Measurements from ENCODE around the gene HPSE2.

Gene HPSE2

DNA sequence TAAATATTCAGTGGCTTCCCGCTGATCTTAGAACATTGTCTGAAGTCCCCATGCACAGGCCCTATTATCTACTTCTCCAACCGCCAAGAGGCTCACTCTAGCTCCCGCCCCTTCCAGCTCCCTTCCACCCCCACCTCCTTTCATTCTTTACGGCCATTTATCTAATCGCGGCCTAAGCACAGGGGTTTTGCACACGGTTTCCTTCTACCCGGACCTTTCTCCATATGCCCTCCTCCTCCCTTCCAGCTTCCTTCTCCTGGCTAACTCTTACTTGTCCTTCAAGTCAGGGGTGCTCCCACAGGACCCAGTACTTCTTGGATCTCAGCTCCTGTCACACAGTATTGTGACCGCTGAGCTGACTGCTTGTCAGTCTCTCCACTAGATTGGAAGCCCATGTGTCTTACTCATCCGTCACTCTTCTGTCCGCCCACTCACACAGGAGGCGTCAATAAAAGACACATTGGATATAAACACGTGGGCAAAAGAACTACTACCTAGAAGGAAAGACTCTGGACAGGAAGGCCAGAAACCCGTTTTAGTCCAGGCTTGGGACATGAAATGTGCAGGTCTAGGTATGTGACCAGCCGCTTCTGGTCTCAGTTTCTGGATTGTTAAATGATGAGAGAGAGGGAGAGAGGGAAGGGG is 768.7 kb downstream of the HPSE2 start:
- no peaks in the 10 kb centered on the region for H3K36me3 ChIP-seq (ENCODE audit: control insufficient read depth, insufficient read depth, low read length)
- H3K4me1 ChIP-seq (ENCODE audit: control insufficient read depth, insufficient read depth, low read length) = peaks cover 19% of the 10 kb centered on the region; the same call in 1 of the 2 replicates
- H3K27me3 ChIP-seq (ENCODE audit: control insufficient read depth, insufficient read depth, low read length) = peaks cover 14% of the 10 kb centered on the region
- H3K4me3 ChIP-seq (ENCODE audit: low read depth, low read length) = no peak overlapping the region
- H3K9me3 ChIP-seq (ENCODE audit: control insufficient read depth, insufficient read depth, low read depth, low read length) = no peaks in the 10 kb centered on the region
- H3K27ac ChIP-seq (ENCODE audit: low read depth, low read length) = no peak overlapping the region
- no peak overlapping the region for H3K9ac ChIP-seq (ENCODE audit: low read length)

GRCh38 chr10:98465866-98466265 is 769.8 kb downstream of the HPSE2 start:
- Histone ChIP-seq H3K27ac (ENCODE audit: low read depth, low read length) (no peak overlapping the region), H3K9me3 (ENCODE audit: control insufficient read depth, insufficient read depth, low read depth, low read length) (no peaks in the 10 kb centered on the region), H3K36me3 (ENCODE audit: control insufficient read depth, insufficient read depth, low read length) (no peaks in the 10 kb centered on the region), H3K4me1 (ENCODE audit: control insufficient read depth, insufficient read depth, low read length) (peaks cover 12% of the 10 kb centered on the region; the same call in 1 of the 2 replicates), H3K4me3 (ENCODE audit: low read depth, low read length) (no peak overlapping the region), H3K9ac (ENCODE audit: low read length) (no peak overlapping the region), H3K27me3 (ENCODE audit: control insufficient read depth, insufficient read depth, low read length) (peaks cover 14% of the 10 kb centered on the region)

GRCh38 chr10:98463976-98464754 is 771.5 kb downstream of the HPSE2 start:
- H3K4me3 ChIP-seq (ENCODE audit: low read depth, low read length) = no peak overlapping the region
- H3K9me3 ChIP-seq (ENCODE audit: control insufficient read depth, insufficient read depth, low read depth, low read length) = no peaks in the 10 kb centered on the region
- no peak overlapping the region for H3K9ac ChIP-seq (ENCODE audit: low read length)
- H3K27ac ChIP-seq (ENCODE audit: low read depth, low read length) = no peak overlapping the region
- peaks cover 15% of the 10 kb centered on the region; the same call in 1 of the 2 replicates for H3K4me1 ChIP-seq (ENCODE audit: control insufficient read depth, insufficient read depth, low read length)
- H3K36me3 ChIP-seq (ENCODE audit: control insufficient read depth, insufficient read depth, low read length) = no peaks in the 10 kb centered on the region
- H3K27me3 ChIP-seq (ENCODE audit: control insufficient read depth, insufficient read depth, low read length) = peaks cover 13% of the 10 kb centered on the region

GRCh38 chr10:98463016-98463415 is 772.6 kb downstream of the HPSE2 start:
- Histone ChIP-seq H3K27me3 (ENCODE audit: control insufficient read depth, insufficient read depth, low read length) (peaks cover 2% of the 10 kb centered on the region), H3K9me3 (ENCODE audit: control insufficient read depth, insufficient read depth, low read depth, low read length) (no peaks in the 10 kb centered on the region), H3K36me3 (ENCODE audit: control insufficient read depth, insufficient read depth, low read length) (no peaks in the 10 kb centered on the region), H3K4me3 (ENCODE audit: low read depth, low read length) (no peak overlapping the region), H3K4me1 (ENCODE audit: control insufficient read depth, insufficient read depth, low read length) (peaks cover 13% of the 10 kb centered on the region; the same call in 1 of the 2 replicates), H3K9ac (ENCODE audit: low read length) (no peak overlapping the region), H3K27ac (ENCODE audit: low read depth, low read length) (no peak overlapping the region)

GRCh38 chr10:98461500-98461842 is 774.2 kb downstream of the HPSE2 start:
- no peaks in the 10 kb centered on the region for H3K9me3 ChIP-seq (ENCODE audit: control insufficient read depth, insufficient read depth, low read depth, low read length)
- no peak overlapping the region for H3K4me3 ChIP-seq (ENCODE audit: low read depth, low read length)
- peaks cover 17% of the 10 kb centered on the region for H3K4me1 ChIP-seq (ENCODE audit: control insufficient read depth, insufficient read depth, low read length)
- H3K36me3 ChIP-seq (ENCODE audit: control insufficient read depth, insufficient read depth, low read length) = no peaks in the 10 kb centered on the region
- H3K27ac ChIP-seq (ENCODE audit: low read depth, low read length) = no peak overlapping the region
- no peak overlapping the region for H3K9ac ChIP-seq (ENCODE audit: low read length)
- no peaks in the 10 kb centered on the region for H3K27me3 ChIP-seq (ENCODE audit: control insufficient read depth, insufficient read depth, low read length)

DNA sequence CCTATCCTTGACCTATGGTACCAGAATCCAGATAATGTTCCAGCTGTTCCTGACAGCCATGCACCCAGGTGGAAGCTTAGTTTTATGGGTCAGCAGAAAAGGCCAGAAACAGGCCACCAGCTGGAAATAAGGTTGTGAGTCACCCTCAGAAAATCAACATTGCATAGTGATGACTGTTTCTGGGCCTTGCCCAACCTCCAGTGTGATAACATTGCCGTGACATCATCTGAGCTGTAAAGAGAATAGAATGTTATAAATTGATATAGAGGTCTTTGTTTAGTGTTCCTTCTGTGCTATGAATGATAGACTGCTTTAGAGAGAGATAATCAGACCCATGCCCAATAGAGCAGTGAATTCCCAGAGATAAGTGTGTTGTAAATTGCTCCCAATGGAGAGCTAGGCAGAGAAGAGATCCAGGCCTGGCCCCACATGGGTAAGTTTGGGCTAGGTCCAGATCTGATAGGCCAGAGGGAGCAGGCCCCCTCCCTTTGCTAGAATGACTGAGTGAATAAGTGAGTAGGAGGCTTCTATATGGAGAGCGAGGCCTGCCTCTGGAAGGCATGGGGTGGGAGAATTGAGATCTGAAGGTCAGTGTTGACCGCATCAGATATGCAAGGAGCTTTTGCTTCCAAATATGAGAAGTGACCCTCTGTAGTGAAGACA is 774.7 kb downstream of the HPSE2 start:
- H3K4me1 ChIP-seq (ENCODE audit: control insufficient read depth, insufficient read depth, low read length) = peaks cover 22% of the 10 kb centered on the region
- H3K9me3 ChIP-seq (ENCODE audit: control insufficient read depth, insufficient read depth, low read depth, low read length) = no peaks in the 10 kb centered on the region
- no peaks in the 10 kb centered on the region for H3K27me3 ChIP-seq (ENCODE audit: control insufficient read depth, insufficient read depth, low read length)
- H3K36me3 ChIP-seq (ENCODE audit: control insufficient read depth, insufficient read depth, low read length) = no peaks in the 10 kb centered on the region
- H3K4me3 ChIP-seq (ENCODE audit: low read depth, low read length) = no peak overlapping the region
- H3K9ac ChIP-seq (ENCODE audit: low read length) = no peak overlapping the region
- H3K27ac ChIP-seq (ENCODE audit: low read depth, low read length) = no peak overlapping the region

- no peaks in the 10 kb centered on the region for H3K36me3 ChIP-seq (ENCODE audit: control insufficient read depth, insufficient read depth, low read length)
These were observed 776.6 kb downstream of the HPSE2 start for GRCh38 chr10:98458809-98459784.

GRCh38 chr10:98457721-98458120 is 777.9 kb downstream of the HPSE2 start:
- Histone ChIP-seq H3K4me3 (ENCODE audit: low read depth, low read length) (no peak overlapping the region), H3K27me3 (ENCODE audit: control insufficient read depth, insufficient read depth, low read length) (no peaks in the 10 kb centered on the region), H3K9ac (ENCODE audit: low read length) (no peak overlapping the region), H3K36me3 (ENCODE audit: control insufficient read depth, insufficient read depth, low read length) (no peaks in the 10 kb centered on the region), H3K9me3 (ENCODE audit: control insufficient read depth, insufficient read depth, low read depth, low read length) (no peaks in the 10 kb centered on the region), H3K27ac (ENCODE audit: low read depth, low read length) (no peak overlapping the region), H3K4me1 (ENCODE audit: control insufficient read depth, insufficient read depth, low read length) (peaks cover 33% of the 10 kb centered on the region)

More at GRCh38 chr10:98458809-98459784, 776.6 kb downstream of the HPSE2 start:
- Histone ChIP-seq H3K9ac (ENCODE audit: low read length) (no peak overlapping the region), H3K27ac (ENCODE audit: low read depth, low read length) (no peak overlapping the region), H3K9me3 (ENCODE audit: control insufficient read depth, insufficient read depth, low read depth, low read length) (no peaks in the 10 kb centered on the region), H3K4me3 (ENCODE audit: low read depth, low read length) (no peak overlapping the region), H3K27me3 (ENCODE audit: control insufficient read depth, insufficient read depth, low read length) (no peaks in the 10 kb centered on the region), H3K4me1 (ENCODE audit: control insufficient read depth, insufficient read depth, low read length) (peaks cover 33% of the 10 kb centered on the region)

GRCh38 chr10:98456686-98457482 is 778.8 kb downstream of the HPSE2 start:
- peaks cover 33% of the 10 kb centered on the region for H3K4me1 ChIP-seq (ENCODE audit: control insufficient read depth, insufficient read depth, low read length)
- no peak overlapping the region for H3K27ac ChIP-seq (ENCODE audit: low read depth, low read length)
- H3K4me3 ChIP-seq (ENCODE audit: low read depth, low read length) = no peak overlapping the region
- no peaks in the 10 kb centered on the region for H3K36me3 ChIP-seq (ENCODE audit: control insufficient read depth, insufficient read depth, low read length)
- H3K27me3 ChIP-seq (ENCODE audit: control insufficient read depth, insufficient read depth, low read length) = no peaks in the 10 kb centered on the region
- H3K9me3 ChIP-seq (ENCODE audit: control insufficient read depth, insufficient read depth, low read depth, low read length) = no peaks in the 10 kb centered on the region
- H3K9ac ChIP-seq (ENCODE audit: low read length) = no peak overlapping the region

- peaks cover 33% of the 10 kb centered on the region for H3K4me1 ChIP-seq (ENCODE audit: control insufficient read depth, insufficient read depth, low read length)
- H3K9me3 ChIP-seq (ENCODE audit: control insufficient read depth, insufficient read depth, low read depth, low read length) = no peaks in the 10 kb centered on the region
- H3K9ac ChIP-seq (ENCODE audit: low read length) = no peak overlapping the region
- no peak overlapping the region for H3K27ac ChIP-seq (ENCODE audit: low read depth, low read length)
- H3K4me3 ChIP-seq (ENCODE audit: low read depth, low read length) = no peak overlapping the region
- H3K27me3 ChIP-seq (ENCODE audit: control insufficient read depth, insufficient read depth, low read length) = no peaks in the 10 kb centered on the region
- no peaks in the 10 kb centered on the region for H3K36me3 ChIP-seq (ENCODE audit: control insufficient read depth, insufficient read depth, low read length)
These were observed 779.5 kb downstream of the HPSE2 start for GRCh38 chr10:98456043-98456570.
